ENCODE measurements around the gene CCDC178.
A peak's percentile ranks its signal among the peaks of the same experiment; 100 is the strongest.

Gene CCDC178

GRCh38 chr18:32911660-32912284 is 528.7 kb downstream of the CCDC178 start:
- DNase-seq (ENCODE audit: low read depth), result peak; percentile 67

- DNase-seq (ENCODE audit: low read depth), result peak; percentile 53
Measured at GRCh38 chr18:32910694-32911296, 529.7 kb downstream of the CCDC178 start.

GRCh38 chr18:32909798-32910561 is 530.5 kb downstream of the CCDC178 start:
- no peak for DNase-seq (ENCODE audit: low read depth)

GRCh38 chr18:32908424-32908805 is 532.1 kb downstream of the CCDC178 start:
- DNase-seq (ENCODE audit: low read depth), result no peak

- DNase-seq (ENCODE audit: low read depth), result no peak
Measured at GRCh38 chr18:32907648-32908423, 532.7 kb downstream of the CCDC178 start.

- DNase-seq (ENCODE audit: low read depth), result no peak
Measured at GRCh38 chr18:32907311-32907585, 533.3 kb downstream of the CCDC178 start.

GRCh38 chr18:32906506-32907310 is 533.8 kb downstream of the CCDC178 start:
- no peak for DNase-seq (ENCODE audit: low read depth)

- no peak for DNase-seq (ENCODE audit: low read depth)
Measured at GRCh38 chr18:32905651-32906050, 534.9 kb downstream of the CCDC178 start.

- no peak for DNase-seq (ENCODE audit: low read depth)
Measured at GRCh38 chr18:32902568-32903330, 537.8 kb downstream of the CCDC178 start.

GRCh38 chr18:32899819-32900218 is 540.7 kb downstream of the CCDC178 start:
- DNase-seq (ENCODE audit: low read depth), result no peak

GRCh38 chr18:32896776-32897547 is 543.6 kb downstream of the CCDC178 start:
- no peak for DNase-seq (ENCODE audit: low read depth)

GRCh38 chr18:32893915-32894314 is 546.6 kb downstream of the CCDC178 start:
- DNase-seq (ENCODE audit: low read depth), result peak; percentile 17

GRCh38 chr18:32891797-32892196 is 548.7 kb downstream of the CCDC178 start:
- DNase-seq (ENCODE audit: low read depth), result no peak

GRCh38 chr18:32891130-32891529 is 549.4 kb downstream of the CCDC178 start:
- DNase-seq (ENCODE audit: low read depth), result no peak

- no peak for DNase-seq (ENCODE audit: low read depth)
Measured at GRCh38 chr18:32889615-32890593, 550.6 kb downstream of the CCDC178 start.

- DNase-seq (ENCODE audit: low read depth), result no peak
Measured at GRCh38 chr18:32888306-32888705, 552.2 kb downstream of the CCDC178 start.
